Liver (tissue), 9 donors: Measurements from ENCODE around the gene CA10. TPM values are rescaled to one million over a fixed set of nuclear protein-coding genes. Genes with fewer than 3 reads are reported as not detected.

Experiments
- DNase-seq: peaks from one replicate; pipeline ENCODE4 v3.0.0-alpha.2; 2017; ENCODE audit warnings: low spot score
- H3K27ac ChIP-seq, 2 donors: one replicate each; pipeline ENCODE4 v1.7.0; 2013; ENCODE audit warnings: inconsistent platforms in 2 of 2, low read length in 2 of 2, control low read depth in 1 of 2, low read depth in 1 of 2, mild to moderate bottlenecking in 1 of 2
- H3K27me3 ChIP-seq, 4 donors: one replicate each; pipeline versions ENCODE4 v1.6.1 to v1.7.0; 2013; ENCODE audit warnings: low read length in 3 of 4, inconsistent platforms in 1 of 4, mild to moderate bottlenecking in 1 of 4, moderate library complexity in 1 of 4; ENCODE audit not compliant: control insufficient read depth in 4 of 4, insufficient read depth in 4 of 4
- H3K36me3 ChIP-seq, 4 donors: one replicate each; pipeline versions ENCODE4 v1.6.1 to v1.7.0; 2013; ENCODE audit warnings: low read length in 3 of 4, mild to moderate bottlenecking in 3 of 4, low read depth in 1 of 4, moderate library complexity in 1 of 4; ENCODE audit not compliant: control insufficient read depth in 4 of 4, insufficient read depth in 3 of 4
- H3K4me1 ChIP-seq, 4 donors: one replicate each; pipeline versions ENCODE4 v1.6.1 to v1.7.0; 2013; ENCODE audit warnings: low read length in 3 of 4, mild to moderate bottlenecking in 3 of 4, moderate library complexity in 1 of 4; ENCODE audit not compliant: control insufficient read depth in 4 of 4, insufficient read depth in 4 of 4
- H3K4me3 ChIP-seq, 3 donors: one replicate each; pipeline versions ENCODE4 v1.6.1 to v1.7.0; 2013; ENCODE audit warnings: low read length in 3 of 3, control low read depth in 1 of 3, low read depth in 1 of 3, mild to moderate bottlenecking in 1 of 3
- H3K9ac ChIP-seq, 2 donors: one replicate each; pipeline ENCODE4 v1.7.0; 2013; ENCODE audit warnings: low read length in 2 of 2, mild to moderate bottlenecking in 2 of 2, moderate library complexity in 2 of 2, control low read depth in 1 of 2, low read depth in 1 of 2
- H3K9me3 ChIP-seq, 4 donors: one replicate each; pipeline versions ENCODE4 v1.6.1 to v1.7.0; 2013; ENCODE audit warnings: low read length in 3 of 4; ENCODE audit not compliant: control insufficient read depth in 4 of 4
- EGR1 ChIP-seq, 2 donors: IDR thresholded peaks; 2 replicates each; pipeline ENCODE4 v1.6.1; 2016 to 2018; ENCODE audit warnings: antibody characterized with exemption in 2 of 2, low read depth in 2 of 2
- FOXA1 ChIP-seq: IDR thresholded peaks from 2 replicates; pipeline ENCODE4 v1.6.1; 2016; ENCODE audit warnings: antibody characterized with exemption
- FOXA2 ChIP-seq: IDR thresholded peaks from 2 replicates; pipeline ENCODE4 v1.6.1; 2016; ENCODE audit warnings: antibody characterized with exemption
- GABPA ChIP-seq, 2 donors: IDR thresholded peaks in 1 of 2; conservative IDR thresholded peaks in 1 of 2; 2 replicates each; pipeline ENCODE4 v1.6.1; 2016; ENCODE audit warnings: antibody characterized with exemption in 2 of 2, mild to moderate bottlenecking in 1 of 2, moderate library complexity in 1 of 2
- HNF4A ChIP-seq, 2 donors: conservative IDR thresholded peaks; 2 replicates each; pipeline ENCODE4 v1.6.1; 2016; ENCODE audit warnings: antibody characterized with exemption in 2 of 2, mild to moderate bottlenecking in 2 of 2
- HNF4G ChIP-seq: IDR thresholded peaks from 2 replicates; pipeline ENCODE4 v1.6.1; 2016; ENCODE audit warnings: antibody characterized with exemption
- JUND ChIP-seq, 2 donors: IDR thresholded peaks; 2 replicates each; pipeline ENCODE4 v1.6.1; 2016; ENCODE audit warnings: antibody characterized with exemption in 2 of 2
- NR2F2 ChIP-seq: IDR thresholded peaks from 2 replicates; pipeline ENCODE4 v1.6.1; 2016; ENCODE audit warnings: antibody characterized with exemption
- RAD21 ChIP-seq, 2 donors: IDR thresholded peaks; 2 replicates each; pipeline ENCODE4 v1.6.1; 2016; ENCODE audit warnings: antibody characterized with exemption in 2 of 2, mild to moderate bottlenecking in 2 of 2
- RXRA ChIP-seq, 2 donors: IDR thresholded peaks; 2 replicates each; pipeline ENCODE4 v1.6.1; 2017 to 2018; ENCODE audit warnings: antibody characterized with exemption in 2 of 2, mild to moderate bottlenecking in 1 of 2
- SP1 ChIP-seq: IDR thresholded peaks from 2 replicates; pipeline ENCODE4 v1.6.1; 2018; ENCODE audit warnings: antibody characterized with exemption, mild to moderate bottlenecking
- TAF1 ChIP-seq: conservative IDR thresholded peaks from 2 replicates; pipeline ENCODE4 v1.6.1; 2016; ENCODE audit warnings: antibody characterized with exemption, mild to moderate bottlenecking
- YY1 ChIP-seq: IDR thresholded peaks from 2 replicates; pipeline ENCODE4 v1.6.1; 2016; ENCODE audit warnings: antibody characterized with exemption, mild to moderate bottlenecking
- polyA plus RNA-seq, 2 donors: library from polyadenylated mRNA; stranded (reverse) in 1 of 2; unstranded in 1 of 2; fragments of 200-250 nt in 1 of 2; fragments of >200 nt in 1 of 2; fragmentation: Nextera tagmentation in 1 of 2; extraction: Ambion mirVana in 1 of 2; gene quantifications; one replicate each; pipeline versions ENCODE4 v1.2.1 to v1.2.3, GENCODE V29; 2013 to 2015
- total RNA-seq, 2 donors: library from RNA; depleted of rRNA; stranded (reverse); fragments of >200 nt; gene quantifications; one replicate each; pipeline ENCODE4 v1.2.3, GENCODE V29; 2014
- TF ChIP-seq, protein P1 (sequence below): IDR thresholded peaks from 2 replicates; pipeline ENCODE4 v1.6.1; 2016; ENCODE audit warnings: antibody characterized with exemption
- TF ChIP-seq, protein P2 (sequence below): IDR thresholded peaks from 2 replicates; pipeline ENCODE4 v1.6.1; 2016; ENCODE audit warnings: antibody characterized with exemption
- TF ChIP-seq, protein P3 (sequence below): IDR thresholded peaks from 2 replicates; pipeline ENCODE4 v1.6.1; 2016; ENCODE audit warnings: antibody characterized with exemption, mild to moderate bottlenecking
- TF ChIP-seq, protein P4 (sequence below): IDR thresholded peaks from 2 replicates; pipeline ENCODE4 v1.6.1; 2016; ENCODE audit warnings: antibody characterized with exemption
- TF ChIP-seq, protein P5 (sequence below): fragments of 150-350 bp; IDR thresholded peaks from 2 replicates; pipeline ENCODE4 v1.5.1; 2017; ENCODE audit warnings: improper control_type of control experiment, low read depth, low read length; ENCODE audit not compliant: missing input control
- donor health status: healthy.
- donor health status: healthy.
- donor health status: healthy.
- donor health status: healthy.
- donor health status: healthy.

Gene CA10
- total and polyA plus RNA-seq, 4 donors: 0.05 TPM; not detected in 3

DNA sequence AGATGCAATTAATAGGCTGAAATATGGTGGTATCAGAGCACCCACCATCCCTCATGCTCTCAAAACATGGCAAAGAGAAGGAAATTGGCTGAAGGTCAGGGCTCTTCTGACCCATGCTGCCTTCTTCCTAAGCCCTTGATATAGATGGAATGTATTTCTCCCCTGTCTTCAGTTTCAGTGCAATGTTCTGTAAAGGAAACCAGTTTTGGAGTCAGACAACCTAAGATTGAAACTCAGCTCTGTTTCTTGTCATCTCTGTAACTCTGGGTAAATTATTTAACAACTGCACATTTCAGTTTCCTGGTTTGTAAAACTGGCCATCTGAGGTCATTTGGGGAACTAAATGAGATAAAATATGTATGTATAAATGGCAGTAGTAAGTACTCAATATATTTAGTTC is 243.9 kb downstream of the CA10 start:
- Histone ChIP-seq H3K36me3 (no peaks in the 10 kb centered on the region), H3K4me3 (no peak overlapping the region), H3K27me3 (peaks cover 0 to 3% (median 0%) of the 10 kb centered on the region in 4 donors), H3K9me3 (no peaks in the 10 kb centered on the region), H3K27ac (no peak overlapping the region), H3K9ac (no peak overlapping the region), H3K4me1 (no peaks in the 10 kb centered on the region)
- no peak for TF ChIP-seq JUND (IDR thresholded peaks at IDR 0.05)
- TF ChIP-seq HNF4G: no peak
- TF ChIP-seq RAD21 (IDR thresholded peaks at IDR 0.05): no peak
- TF ChIP-seq, protein P1, sequence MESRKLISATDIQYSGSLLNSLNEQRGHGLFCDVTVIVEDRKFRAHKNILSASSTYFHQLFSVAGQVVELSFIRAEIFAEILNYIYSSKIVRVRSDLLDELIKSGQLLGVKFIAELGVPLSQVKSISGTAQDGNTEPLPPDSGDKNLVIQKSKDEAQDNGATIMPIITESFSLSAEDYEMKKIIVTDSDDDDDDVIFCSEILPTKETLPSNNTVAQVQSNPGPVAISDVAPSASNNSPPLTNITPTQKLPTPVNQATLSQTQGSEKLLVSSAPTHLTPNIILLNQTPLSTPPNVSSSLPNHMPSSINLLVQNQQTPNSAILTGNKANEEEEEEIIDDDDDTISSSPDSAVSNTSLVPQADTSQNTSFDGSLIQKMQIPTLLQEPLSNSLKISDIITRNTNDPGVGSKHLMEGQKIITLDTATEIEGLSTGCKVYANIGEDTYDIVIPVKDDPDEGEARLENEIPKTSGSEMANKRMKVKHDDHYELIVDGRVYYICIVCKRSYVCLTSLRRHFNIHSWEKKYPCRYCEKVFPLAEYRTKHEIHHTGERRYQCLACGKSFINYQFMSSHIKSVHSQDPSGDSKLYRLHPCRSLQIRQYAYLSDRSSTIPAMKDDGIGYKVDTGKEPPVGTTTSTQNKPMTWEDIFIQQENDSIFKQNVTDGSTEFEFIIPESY: no peak
- TF ChIP-seq, protein P2, sequence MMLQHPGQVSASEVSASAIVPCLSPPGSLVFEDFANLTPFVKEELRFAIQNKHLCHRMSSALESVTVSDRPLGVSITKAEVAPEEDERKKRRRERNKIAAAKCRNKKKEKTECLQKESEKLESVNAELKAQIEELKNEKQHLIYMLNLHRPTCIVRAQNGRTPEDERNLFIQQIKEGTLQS: no peak
- TF ChIP-seq YY1: no peak
- TF ChIP-seq TAF1: no peak
- TF ChIP-seq, protein P3, sequence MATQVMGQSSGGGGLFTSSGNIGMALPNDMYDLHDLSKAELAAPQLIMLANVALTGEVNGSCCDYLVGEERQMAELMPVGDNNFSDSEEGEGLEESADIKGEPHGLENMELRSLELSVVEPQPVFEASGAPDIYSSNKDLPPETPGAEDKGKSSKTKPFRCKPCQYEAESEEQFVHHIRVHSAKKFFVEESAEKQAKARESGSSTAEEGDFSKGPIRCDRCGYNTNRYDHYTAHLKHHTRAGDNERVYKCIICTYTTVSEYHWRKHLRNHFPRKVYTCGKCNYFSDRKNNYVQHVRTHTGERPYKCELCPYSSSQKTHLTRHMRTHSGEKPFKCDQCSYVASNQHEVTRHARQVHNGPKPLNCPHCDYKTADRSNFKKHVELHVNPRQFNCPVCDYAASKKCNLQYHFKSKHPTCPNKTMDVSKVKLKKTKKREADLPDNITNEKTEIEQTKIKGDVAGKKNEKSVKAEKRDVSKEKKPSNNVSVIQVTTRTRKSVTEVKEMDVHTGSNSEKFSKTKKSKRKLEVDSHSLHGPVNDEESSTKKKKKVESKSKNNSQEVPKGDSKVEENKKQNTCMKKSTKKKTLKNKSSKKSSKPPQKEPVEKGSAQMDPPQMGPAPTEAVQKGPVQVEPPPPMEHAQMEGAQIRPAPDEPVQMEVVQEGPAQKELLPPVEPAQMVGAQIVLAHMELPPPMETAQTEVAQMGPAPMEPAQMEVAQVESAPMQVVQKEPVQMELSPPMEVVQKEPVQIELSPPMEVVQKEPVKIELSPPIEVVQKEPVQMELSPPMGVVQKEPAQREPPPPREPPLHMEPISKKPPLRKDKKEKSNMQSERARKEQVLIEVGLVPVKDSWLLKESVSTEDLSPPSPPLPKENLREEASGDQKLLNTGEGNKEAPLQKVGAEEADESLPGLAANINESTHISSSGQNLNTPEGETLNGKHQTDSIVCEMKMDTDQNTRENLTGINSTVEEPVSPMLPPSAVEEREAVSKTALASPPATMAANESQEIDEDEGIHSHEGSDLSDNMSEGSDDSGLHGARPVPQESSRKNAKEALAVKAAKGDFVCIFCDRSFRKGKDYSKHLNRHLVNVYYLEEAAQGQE: no peak
- TF ChIP-seq NR2F2: no peak
- no peak for TF ChIP-seq GABPA (IDR thresholded peaks at IDR 0.05 in 1 of 2, conservative IDR thresholded peaks at IDR 0.05 in 1 of 2)
- TF ChIP-seq, protein P4, sequence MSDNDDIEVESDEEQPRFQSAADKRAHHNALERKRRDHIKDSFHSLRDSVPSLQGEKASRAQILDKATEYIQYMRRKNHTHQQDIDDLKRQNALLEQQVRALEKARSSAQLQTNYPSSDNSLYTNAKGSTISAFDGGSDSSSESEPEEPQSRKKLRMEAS: no peak
- no peak for TF ChIP-seq FOXA1
- TF ChIP-seq FOXA2: no peak
- TF ChIP-seq HNF4A (conservative IDR thresholded peaks at IDR 0.05): no peak
- no peak for TF ChIP-seq RXRA (IDR thresholded peaks at IDR 0.05)
- TF ChIP-seq, protein P5, sequence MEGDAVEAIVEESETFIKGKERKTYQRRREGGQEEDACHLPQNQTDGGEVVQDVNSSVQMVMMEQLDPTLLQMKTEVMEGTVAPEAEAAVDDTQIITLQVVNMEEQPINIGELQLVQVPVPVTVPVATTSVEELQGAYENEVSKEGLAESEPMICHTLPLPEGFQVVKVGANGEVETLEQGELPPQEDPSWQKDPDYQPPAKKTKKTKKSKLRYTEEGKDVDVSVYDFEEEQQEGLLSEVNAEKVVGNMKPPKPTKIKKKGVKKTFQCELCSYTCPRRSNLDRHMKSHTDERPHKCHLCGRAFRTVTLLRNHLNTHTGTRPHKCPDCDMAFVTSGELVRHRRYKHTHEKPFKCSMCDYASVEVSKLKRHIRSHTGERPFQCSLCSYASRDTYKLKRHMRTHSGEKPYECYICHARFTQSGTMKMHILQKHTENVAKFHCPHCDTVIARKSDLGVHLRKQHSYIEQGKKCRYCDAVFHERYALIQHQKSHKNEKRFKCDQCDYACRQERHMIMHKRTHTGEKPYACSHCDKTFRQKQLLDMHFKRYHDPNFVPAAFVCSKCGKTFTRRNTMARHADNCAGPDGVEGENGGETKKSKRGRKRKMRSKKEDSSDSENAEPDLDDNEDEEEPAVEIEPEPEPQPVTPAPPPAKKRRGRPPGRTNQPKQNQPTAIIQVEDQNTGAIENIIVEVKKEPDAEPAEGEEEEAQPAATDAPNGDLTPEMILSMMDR: no peak
- TF ChIP-seq SP1: no peak
- TF ChIP-seq EGR1 (IDR thresholded peaks at IDR 0.05; ENCODE audit: low read depth in 2 of 2): no peak
- DNase-seq: no peak
